CMK (cell line): ENCODE measurements around the gene PLTP.

ENCODE experiments used
- DNase-seq: peaks from one replicate; pipeline ENCODE4 v3.0.0-alpha.2; 2010; ENCODE audit warnings: low read depth

PLTP gene

DNA sequence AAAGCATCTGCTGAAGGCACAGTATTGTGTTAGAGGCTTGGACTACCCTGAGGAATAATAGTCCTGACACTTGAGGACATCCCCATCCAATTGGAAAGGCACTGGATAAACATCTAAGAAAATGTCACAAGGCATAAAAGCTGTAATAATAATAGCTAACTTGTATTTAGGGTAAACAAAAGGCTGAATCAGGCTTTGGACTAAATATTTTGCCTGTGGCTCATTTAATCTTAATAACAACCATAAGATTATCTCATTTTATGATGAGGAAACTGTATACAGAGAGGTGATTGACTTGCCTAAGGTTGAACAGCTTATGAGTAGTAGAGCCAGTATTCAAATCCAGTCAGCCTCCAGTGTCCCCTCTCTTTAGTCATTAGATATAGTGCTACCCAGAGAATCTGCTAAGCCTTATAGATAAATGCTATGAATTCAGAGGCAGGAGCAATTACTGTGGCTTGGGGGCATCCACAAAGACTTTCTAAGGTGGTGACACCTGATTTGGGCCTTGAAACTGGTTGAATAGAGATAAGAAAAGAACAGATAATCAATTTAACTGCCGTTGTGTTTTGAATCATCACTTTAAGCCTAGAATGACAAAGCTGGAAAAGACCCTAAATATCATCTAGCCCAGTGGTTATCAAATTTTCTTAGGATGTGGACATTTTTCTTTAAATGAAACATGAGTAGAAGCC is 38.4 kb downstream of the PLTP start:
- no peak for DNase-seq

DNA sequence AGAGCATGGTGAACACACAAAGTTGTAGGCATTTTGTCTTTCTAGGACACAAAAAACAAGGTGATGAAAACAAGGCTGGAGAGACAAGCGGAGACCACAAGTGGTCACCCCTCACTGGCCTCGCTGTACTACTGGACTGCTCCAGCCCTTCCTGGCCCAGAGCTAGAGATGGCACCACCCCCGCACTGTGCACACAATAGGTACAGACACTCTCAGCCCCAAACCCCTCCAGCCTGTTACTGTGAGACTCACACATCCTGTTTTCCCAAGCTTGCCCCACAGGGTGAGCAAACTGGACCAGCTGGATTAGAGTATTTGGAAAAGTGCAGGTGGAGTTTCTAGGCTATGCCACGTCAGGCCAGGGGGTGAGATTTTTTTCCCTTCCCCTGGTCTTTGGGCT is 39.3 kb downstream of the PLTP start:
- no peak for DNase-seq

DNA sequence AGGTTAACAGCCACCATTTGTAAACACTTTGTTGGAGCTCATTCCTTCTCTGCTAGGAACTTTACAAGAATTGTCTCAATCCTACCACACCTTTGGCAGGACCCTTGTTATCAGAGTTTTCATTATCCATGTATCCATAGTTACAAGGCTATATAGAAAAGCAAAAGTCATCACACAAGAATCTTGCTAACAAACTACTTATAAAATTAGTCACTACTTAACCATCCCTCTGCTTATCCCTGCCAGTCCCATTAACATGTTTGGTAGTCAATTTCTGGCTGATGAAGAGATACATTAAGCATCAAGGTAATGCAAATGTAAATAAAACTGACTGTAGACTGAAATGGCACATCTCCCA is 44.2 kb downstream of the PLTP start:
- DNase-seq = no peak

DNA sequence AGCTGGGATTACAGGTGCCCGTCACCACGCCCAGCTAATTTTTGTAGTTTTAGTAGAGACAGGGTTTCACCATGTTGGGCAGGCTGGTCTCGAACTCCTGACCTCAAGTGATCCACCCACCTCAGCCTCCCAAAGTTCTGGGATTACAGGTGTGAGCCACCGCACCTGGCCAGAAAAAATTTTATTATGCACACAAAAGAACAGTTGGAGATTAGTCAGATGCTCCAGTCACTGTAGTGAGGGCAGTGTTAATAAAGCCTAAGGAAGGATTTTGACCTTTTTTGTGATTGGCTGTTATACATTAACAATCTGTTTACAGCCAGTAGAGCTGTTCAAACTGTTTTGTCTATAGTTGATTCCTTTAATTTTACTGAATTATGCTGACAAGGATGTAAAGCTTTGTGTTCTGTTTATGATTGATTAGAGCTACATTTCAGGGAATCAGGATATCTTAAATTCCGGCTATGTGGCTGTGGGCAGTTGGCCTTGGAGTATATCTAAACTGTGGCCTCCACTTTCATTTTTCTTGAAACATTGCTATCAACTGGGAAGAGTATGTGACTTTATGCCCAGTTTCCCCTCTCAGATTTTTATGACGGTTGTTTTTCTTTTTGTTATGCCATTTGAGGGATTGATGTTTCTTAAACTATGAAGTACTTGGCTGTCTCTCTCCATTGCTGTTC is 44.7 kb downstream of the PLTP start:
- no peak for DNase-seq

DNA sequence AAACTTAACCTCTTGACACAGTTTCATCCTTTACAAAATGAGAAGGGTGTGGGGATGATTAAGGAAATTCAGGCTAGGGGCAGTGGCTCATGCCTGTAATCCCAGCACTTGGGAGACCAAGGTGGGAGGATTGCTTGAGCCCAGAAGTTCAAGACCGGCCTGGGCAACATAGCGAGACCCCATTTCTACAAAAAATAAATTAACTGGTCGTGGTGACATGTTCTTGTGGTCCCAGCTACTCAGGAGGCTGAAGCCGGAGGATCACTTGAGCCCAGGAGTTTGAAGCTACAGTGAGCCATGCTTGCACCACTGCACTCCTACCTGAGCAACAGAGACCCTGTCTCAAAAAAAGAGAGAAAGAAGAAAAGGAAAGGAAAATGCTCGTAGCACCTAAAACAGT is 45.5 kb downstream of the PLTP start:
- DNase-seq = no peak

DNA sequence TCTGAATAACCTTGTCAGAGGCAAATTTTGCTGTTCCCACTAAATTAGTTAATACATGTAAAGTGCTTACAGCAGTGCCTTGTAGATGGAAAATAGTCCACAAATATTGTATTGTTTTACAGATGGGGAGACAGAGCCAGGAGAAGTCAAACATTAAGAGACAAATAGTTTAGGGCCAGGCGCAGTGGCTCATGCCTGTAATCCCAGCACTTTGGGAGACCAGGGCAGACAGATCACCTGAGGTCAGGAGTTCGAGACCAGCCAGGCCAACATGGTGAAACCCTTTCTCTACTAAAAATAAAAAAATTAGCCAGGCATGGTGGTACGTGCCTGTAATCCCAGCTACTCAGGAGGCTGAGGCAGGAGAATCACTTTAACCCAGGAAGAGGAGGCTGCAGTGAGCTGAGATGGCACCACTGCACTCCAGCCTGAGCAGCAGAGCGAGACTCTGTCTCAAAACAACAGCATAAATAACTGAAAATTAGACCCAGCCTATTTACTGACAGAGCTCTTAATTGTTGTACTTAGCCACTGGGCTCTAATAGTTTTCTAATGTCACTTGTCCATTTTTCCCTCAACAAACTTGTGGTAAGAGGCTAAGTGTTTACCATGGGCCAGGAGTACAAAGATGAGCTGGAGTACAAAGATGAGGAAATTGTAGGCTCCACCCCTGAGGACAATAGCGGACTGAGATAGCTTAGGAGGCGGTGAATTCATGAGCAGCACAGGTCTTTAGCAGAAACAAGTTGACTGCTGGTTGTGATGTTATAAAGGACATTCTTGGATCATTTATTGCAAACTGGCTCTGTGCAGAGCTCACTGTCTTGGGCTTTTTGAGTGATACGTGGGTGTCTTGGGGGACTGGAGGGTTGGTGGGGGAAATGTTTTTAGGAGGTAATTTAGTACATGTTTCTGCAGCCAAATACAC is 48.1 kb downstream of the PLTP start:
- no peak for DNase-seq

DNA sequence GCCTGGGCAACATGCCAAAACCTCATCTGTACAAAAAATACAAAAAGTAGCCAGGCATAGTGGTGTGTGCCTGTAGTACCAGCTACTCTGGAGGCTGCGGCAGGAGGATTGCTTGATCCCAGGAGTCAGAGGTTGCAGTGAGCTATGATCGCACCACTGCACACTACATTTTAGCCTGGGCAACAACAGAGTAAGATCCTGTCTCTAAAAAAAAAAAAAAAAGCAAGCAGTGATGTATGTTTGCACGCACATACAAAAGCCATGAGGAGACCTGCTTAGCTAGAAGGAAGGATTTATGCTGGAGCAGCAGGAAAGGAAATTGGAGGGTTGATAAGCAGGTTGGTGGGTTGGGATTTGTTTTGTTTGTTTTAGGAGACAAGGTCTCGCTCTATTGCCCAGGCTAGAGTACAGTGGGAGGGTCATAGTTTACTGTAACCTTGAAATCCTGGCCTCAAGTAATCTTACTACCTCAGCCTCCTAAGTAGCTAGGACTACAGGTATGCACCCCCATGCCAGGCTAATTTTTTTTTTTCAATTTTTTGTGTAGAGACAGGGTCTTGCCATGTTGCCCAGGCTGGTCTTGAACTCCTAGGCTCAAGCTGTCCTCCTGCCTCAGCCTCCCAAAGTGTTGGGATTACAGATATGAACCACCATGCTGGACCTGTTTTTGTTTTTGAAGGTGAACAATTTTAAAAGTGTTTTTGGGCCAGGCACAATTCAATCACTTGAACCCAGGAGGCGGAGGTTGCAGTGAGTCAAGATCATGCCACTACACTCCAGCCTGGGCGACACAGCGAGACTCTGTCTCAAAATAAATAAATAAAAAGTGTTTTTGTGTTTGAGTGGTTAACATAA is 50.5 kb downstream of the PLTP start:
- no peak for DNase-seq

DNA sequence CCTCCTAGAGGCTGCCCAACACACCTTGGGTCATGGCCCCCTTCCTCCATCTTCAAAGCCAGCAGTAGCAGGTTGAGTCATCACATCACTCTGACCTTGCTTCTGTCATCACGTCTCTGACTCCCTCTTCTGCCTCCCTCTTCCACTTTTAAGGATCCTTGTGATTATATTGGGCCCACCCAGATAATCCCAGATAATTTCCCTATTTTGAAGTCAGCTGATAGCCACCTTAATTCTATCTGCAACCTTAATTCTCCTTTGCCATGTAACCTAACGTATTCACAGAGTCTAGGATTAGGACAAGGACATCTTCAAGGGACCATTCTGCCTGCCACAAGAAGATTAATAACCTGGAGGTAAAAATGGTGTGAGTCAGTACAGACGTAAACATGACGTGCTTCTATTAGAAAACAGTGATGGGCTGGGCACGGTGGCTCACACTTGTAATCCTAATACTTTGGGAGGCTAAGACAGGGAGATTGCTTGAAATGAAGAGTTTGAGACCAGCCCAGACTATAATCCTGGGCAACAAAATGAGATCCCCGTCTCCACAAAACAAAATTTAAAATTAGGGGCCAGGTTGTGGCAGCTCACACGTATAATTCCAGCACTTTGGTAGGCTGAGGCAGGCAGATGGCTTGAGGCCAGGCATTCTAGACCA is 51.3 kb downstream of the PLTP start:
- DNase-seq = no peak

DNA sequence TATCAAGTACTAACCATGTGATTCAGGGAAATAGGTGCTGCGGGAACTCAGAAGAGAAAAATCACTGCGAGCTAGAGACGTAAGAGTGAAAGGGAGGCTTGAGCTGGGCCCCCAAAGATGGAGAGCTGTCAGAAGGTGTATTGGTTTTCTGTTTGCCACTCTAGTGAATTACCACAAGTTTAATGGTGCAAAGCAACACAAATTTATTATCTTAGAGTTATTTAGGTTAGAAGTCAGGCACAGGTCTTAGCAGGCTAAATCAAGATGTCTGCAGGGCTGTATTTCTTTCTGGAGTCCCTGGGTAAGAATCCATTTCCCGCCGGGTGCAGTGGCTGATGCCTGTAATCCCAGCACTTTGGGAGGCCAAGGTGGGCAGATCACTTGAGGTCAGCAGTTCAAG is 52.0 kb downstream of the PLTP start:
- DNase-seq = no peak

DNA sequence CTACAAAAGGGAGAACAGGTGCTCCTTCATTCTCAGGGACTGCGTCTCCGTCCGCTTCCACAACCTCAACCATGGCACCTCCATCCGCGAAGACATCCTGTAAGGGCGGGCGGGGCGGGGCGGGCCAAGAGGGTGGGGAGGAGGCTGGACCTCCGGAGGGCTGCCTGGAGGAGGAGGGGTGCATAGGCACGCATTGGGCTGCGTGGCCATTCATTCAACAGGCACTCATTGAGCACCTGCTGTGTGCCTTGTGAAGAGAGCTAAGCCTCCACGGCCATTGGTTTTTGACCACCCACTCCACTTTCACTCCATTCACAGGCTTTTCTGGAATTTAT is 54.1 kb downstream of the PLTP start:
- DNase-seq = no peak

DNA sequence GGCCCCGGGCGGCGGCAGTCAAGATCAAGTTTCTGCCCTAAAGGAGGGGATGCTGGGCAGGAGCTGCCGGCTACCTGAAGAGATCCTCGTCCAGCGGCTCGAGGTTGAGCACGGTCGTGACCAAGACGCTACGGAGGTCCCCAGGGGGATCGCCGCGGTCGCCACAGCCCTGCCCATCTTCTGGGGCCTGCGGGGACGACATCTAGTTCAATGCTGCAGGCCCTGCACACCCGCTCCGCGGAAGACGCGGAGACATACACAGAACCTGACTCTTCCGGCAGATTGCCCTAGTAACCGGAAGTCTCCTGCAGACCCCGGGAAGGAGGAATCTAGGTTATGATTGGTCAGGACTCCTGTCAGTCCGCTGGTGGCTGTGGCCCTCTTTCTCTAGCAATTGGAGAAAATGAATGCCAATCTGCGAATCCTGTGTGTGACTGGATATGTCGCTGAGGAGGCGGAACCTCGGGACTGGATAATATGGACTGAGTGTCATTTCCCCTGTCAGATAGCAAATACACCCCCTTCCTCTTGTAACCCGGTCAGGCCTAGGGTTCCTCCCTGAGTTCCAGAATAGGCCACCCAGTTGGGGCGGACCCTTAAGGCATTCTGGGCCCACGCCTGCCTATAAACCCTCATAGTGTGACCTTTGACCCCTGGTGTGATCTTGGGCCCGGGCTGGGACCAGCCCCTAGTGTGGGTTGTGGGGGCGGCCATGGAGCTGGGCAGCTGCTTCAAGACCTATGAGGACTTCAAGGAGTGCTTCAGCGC is 54.7 kb downstream of the PLTP start, which contains the start of the genes ACOT8 and ZSWIM3:
TSS of gene ACOT8 (minus strand) at position 279 of the 768 bp plus-strand sequence. CDS start at position 202, 77 bp downstream.
TSS of gene ZSWIM3 (plus strand) at position 501 of the 768 bp plus-strand sequence. CDS start at position 713, 212 bp downstream.
- DNase-seq = peak; percentile 97

DNA sequence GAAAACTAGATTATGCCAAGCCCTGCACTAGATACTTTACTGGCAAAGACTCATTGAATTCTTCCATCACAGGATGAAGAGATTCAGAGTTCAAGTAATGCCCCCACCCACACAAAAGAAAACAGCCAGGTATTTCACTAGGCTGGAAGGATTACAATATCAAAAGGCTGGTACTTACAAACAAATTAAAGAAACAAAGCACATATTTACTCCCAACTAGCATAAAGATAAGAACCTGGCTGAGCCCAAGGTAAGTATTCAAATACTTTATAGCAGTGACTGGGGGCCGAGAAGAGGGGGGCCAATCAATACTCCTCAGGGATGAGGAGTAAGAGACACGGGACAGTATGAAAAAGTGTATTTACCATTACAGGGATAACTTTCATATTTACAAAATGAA is 58.5 kb downstream of the PLTP start:
- DNase-seq = no peak

DNA sequence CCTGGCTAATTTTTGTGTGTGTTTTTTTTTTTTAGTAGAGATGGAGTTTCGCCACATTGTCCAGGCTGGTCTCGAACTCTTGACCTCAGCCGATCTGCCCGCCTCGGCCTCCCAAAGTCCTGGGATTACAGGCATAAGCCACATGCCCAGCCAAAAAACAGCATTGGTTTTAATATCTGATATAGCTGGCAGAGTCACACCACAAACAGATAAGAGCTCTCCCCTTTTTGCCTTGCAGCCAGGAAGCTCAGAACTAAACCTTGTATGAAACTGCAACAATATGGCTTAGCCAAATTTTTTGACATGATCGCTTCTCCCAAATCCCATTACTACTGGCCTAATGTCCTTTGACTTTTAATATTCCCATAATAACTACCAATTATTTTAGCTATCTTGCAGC is 59.6 kb downstream of the PLTP start:
- no peak for DNase-seq

DNA sequence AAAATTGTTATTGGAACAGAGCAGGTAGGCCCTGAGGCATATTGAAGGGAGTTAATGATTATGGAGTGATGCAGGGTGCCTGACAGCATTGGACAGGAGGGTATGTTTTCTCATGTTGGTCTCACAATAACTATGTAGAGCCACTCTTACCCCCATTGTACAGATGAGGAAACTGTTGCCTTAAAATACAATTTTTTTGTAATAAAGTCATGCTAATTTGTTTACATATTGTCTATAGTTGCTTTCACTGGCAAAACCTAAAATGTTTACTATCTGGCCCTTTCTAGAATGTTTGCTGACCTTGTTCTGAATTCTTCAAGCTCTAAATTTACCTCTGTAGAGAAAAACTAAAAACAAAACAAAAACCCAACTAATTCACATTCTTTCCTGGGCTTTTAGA is 60.5 kb downstream of the PLTP start:
- DNase-seq = no peak

DNA sequence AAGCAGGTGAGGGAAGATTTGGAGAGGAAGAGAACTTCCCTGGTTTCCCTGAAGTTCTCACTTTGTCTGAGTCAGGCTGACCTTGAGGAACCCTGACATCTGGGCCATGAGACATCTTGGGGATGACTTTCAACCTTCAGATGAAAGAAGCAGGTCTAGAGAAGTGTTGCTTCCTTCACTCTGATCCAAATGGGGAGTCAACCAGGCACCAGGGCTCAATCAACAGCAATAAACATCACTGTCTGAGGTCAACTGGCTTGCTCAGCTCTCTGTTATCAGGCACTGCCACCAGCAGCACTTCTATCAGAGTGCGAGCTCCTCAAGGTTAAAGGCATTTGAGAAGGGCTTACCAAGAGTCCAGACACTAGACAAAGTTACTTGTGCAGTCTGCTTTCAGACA is 61.0 kb downstream of the PLTP start:
- DNase-seq = no peak

DNA sequence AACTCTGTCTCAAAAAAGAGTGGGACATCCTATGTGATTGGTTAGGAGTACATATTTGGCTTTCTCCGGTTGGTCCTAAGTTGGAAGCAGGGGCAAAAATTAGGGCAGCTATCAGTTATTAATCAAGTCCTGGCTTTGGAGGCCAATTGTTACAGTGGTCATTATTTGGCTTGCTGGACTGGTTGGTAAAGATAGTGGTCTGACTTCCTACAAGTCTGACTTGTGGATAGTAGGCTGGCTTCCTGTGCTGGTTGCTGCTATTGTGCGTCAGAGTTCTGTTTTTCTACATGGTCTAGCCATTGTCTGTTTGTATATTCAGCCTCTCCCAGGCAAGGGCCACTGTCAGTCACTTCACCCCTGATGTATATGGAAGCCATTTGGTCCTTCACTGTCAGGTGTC is 61.7 kb downstream of the PLTP start:
- no peak for DNase-seq

DNA sequence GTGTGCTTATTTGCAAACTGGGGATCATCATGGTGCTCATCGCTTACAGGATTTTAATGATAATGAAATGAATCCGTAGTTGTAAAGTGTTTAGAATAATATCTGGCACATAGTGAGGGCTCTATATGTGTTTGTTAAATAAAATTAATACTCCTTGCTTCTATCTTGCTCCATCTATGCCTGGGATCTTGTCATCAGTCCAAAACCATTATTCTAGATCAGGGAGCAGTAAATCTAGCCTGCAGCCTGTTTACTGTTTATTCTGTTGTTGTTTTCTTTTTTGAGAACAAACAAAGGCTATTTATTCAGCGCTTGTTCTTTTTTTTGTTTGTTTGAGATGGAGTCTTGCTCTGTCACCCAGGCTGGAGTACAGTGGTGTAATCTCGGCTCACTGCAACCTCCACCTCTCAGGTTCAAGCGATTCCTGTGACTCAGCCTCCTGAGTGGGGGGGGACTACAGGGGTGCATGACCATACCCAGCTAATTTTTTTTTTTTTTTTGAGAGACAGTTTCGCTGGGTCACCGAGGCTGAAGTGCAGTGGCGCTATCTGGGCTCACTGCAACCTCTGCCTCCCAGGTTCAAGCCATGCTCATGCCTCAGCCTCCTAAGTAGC is 62.9 kb downstream of the PLTP start:
- no peak for DNase-seq
